ENCODE measurements around the gene OOSP4A.

- TF ChIP-seq REST (IDR thresholded peaks at IDR 0.05; ENCODE audit: low read depth, low read length) (no peak), RELA (IDR thresholded peaks at IDR 0.05; ENCODE audit: borderline replicate concordance, partially characterized antibody) (no peak), SREBF1 (IDR thresholded peaks at IDR 0.05; ENCODE audit: low read length) (no peak), CBFB (IDR thresholded peaks at IDR 0.05; ENCODE audit: low read depth) (no peak), POLR2AphosphoS5 (IDR thresholded peaks at IDR 0.05; ENCODE audit: low read length) (no peak), EP300 (IDR thresholded peaks at IDR 0.05; ENCODE audit: borderline replicate concordance in 1 of 2, control insufficient read depth in 1 of 2, low read depth in 2 of 2, low read length in 2 of 2) (no peak), STAT1 (conservative IDR thresholded peaks at IDR 0.05) (no peak), ATF2 (IDR thresholded peaks at IDR 0.05; ENCODE audit: low read length) (no peak), POLR2A (IDR thresholded peaks at IDR 0.05; ENCODE audit: low read depth, low read length) (no peak), PRDM15 (CRISPR knock-in tag; IDR thresholded peaks at IDR 0.05) (no peak), CBX3 (IDR thresholded peaks at IDR 0.05; ENCODE audit: borderline replicate concordance, low read depth) (no peak)
Measured at GRCh38 chr11:59999691-60000090, 35.9 kb downstream of the OOSP4A start.

All from GM12878 (cell line).